ENCODE measurements around the gene FAM20C.

The FAM20C gene

GRCh38 chr7:175955-176354 lies 16.4 kb upstream of the FAM20C start:
- no peak for DNase-seq (ENCODE audit: low read depth)
- H3K4me3 ChIP-seq (ENCODE audit: low read depth, low read length), result no peak overlapping the region
- no peak for TF ChIP-seq CTCF (IDR thresholded peaks at IDR 0.05; ENCODE audit: control insufficient read depth, extremely low read depth, insufficient read depth)

DNA sequence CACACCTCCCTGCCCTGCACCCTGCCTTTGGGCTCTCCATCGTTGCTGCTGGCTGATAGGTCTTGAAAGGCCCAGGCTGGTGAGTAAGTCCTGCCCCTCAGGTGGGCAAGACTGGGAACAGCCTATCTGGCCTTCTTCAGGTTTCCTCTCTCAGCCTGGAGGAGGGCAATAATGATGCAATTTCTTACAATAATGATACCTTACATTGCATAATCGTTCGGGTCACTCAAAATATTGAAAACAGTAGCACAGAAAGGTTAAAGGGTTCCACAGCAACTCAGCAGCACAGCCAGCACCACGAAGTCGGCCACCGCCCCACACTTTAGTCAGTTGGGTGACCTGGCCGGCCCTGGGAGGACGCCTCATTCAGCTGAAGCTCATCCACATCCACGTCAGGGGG lies 16.0 kb upstream of the FAM20C start:
- H3K4me3 ChIP-seq (ENCODE audit: low read depth, low read length), result no peak overlapping the region
- DNase-seq (ENCODE audit: low read depth), result no peak
- TF ChIP-seq CTCF (IDR thresholded peaks at IDR 0.05; ENCODE audit: control insufficient read depth, extremely low read depth, insufficient read depth), result no peak

DNA sequence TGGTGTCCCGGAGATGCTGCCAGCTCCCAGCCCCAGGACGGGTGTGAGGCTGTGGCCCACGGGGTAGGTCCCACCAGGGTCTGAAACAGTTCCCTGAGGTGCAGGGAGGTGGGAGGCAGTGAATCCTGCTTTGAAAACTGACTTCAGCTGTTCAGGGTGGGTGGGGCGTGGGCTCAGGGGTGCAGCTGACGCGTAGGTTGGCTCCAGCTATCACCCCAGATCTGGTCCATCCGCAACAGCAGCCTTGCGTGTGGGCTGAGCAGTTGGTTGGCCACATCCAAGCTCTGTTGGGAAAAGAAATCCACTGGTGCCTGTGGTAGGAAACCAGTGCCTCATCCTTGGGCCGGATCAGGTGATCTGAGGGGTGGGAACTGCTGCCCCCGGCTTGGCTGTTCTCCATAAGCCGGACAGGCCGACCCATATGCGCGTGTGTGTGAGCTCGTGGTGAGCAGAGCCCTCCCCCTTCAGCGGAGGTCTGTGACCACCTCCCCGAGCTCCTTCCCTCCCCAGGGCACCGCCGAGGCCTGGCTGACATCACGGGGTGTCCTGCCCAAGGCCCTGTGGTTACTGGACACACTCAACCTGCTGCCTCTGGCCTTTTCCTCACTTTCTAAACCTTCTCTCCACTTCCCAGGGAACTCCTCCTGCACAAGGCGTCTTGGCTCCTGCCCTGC lies 15.4 kb upstream of the FAM20C start:
- DNase-seq (ENCODE audit: low read depth), result no peak
- no peak overlapping the region for H3K4me3 ChIP-seq (ENCODE audit: low read depth, low read length)
- TF ChIP-seq CTCF (IDR thresholded peaks at IDR 0.05; ENCODE audit: control insufficient read depth, extremely low read depth, insufficient read depth), result no peak

GRCh38 chr7:178444-178843 lies 13.9 kb upstream of the FAM20C start:
- TF ChIP-seq CTCF (IDR thresholded peaks at IDR 0.05; ENCODE audit: control insufficient read depth, extremely low read depth, insufficient read depth), result no peak

GRCh38 chr7:179209-179681 lies 13.1 kb upstream of the FAM20C start:
- H3K4me3 ChIP-seq (ENCODE audit: low read depth, low read length), result no peak overlapping the region
- no peak for DNase-seq (ENCODE audit: low read depth)
- no peak for TF ChIP-seq CTCF (IDR thresholded peaks at IDR 0.05; ENCODE audit: control insufficient read depth, extremely low read depth, insufficient read depth)

More at GRCh38 chr7:178444-178843, 13.9 kb upstream of the FAM20C start:
- no peak overlapping the region for H3K4me3 ChIP-seq (ENCODE audit: low read depth, low read length)
- no peak for DNase-seq (ENCODE audit: low read depth)

GRCh38 chr7:179948-180694 lies 12.2 kb upstream of the FAM20C start:
- no peak for TF ChIP-seq CTCF (IDR thresholded peaks at IDR 0.05; ENCODE audit: control insufficient read depth, extremely low read depth, insufficient read depth)
- no peak for DNase-seq (ENCODE audit: low read depth)
- no peak overlapping the region for H3K4me3 ChIP-seq (ENCODE audit: low read depth, low read length)

All from LNCaP clone FGC (cell line).